Epithelial cell of alveolus of lung (primary cell): ENCODE data around the gene MYBPC2. TPM values are rescaled to one million over a fixed set of nuclear protein-coding genes. Genes with fewer than 3 reads are reported as not detected.

Source experiments
- total RNA-seq: library from RNA; depleted of rRNA; stranded (reverse); fragments of >200 nt; gene quantifications from 2 replicates; pipeline ENCODE4 v1.2.1, GENCODE V29; 2015

Gene MYBPC2
- total RNA-seq = 0.64 TPM in 1 of 2 replicates, not detected in the other

DNA sequence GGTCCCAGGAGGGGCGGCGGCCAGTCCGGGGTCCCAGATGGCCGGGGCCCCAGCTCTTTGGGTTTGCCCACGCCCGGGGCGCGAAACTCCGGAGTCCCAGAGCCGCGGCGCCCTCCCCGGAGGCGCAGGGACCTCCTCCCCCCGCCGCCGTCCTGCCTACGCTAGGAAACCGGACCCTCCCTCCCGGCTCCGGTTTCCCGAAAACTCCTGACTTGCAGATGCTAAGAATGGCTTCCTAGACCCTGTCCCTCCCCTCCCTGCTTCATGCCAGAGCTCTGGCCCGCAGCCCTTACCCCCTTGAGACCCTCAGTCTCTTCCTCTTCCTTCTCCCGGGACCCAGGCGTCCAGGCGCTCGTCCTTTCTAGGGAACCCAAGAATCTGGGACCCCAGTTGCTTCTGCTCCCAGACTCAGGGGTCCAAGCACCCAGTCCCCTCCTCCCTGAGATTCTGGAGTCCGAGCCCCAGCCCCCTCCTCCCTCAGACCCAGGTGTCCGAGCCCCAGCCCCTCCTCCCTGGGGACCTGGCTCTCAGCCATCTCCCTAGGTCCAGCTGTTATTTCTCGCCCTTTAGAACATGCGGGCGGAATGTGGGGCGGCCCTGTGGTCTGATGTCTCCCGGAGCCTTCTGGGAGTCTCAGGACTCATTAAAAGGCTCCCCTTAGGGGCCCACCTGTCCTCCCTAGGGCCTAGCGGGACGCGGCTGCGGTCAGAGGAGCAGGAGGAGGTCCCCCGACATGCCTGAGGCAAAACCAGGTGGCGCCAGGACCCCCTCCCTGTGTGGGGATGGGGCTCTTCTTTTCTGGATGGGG, at the start of gene MYBPC2:
Gene MYBPC2 (plus strand): TSS at position 672 of the 808 bp plus-strand sequence. CDS start 62 bp downstream, at position 734.

DNA sequence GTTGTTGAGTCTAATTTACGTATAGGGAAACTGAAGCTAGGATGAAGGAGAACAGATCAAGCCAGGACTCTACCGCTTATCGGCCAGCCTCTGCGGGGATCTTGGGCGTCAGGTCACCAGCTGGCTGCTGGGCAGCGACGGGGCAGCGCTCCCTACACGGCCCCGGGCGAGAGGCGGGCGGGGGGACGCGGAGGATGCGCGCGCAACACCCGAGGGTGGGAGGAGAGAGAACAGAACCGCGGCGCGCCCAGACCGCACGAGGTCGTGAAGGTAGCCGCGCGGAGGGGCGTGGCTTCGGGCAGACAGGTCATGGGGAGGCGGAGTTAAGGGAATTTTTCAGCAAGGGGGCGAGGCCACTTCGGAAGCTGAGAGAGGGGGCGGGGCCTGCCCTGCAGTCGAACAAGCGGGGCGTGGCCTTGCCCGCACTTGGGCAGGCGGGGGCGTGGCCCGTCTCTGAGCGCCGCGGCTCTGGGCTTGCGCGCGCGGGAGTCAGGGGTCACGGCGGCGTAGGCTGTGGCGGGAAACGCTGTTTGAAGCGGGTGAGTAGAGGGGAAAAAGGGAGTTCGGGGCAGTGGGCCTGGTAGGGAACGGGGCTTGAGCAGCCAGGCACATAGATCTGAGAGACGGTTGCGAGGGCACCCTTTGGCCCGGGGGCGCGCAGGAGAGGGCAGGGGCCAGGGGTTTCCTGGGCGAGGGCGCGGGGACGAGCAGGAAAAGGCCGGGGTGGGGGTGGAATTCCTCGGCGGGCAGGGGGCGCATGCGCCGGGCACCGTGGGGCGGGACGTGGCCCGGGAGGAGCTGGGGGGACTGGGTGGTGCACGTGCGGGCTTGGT, 48.6 kb upstream of the MYBPC2 start, which contains the start of gene POLD1:
Gene POLD1 (plus strand): TSS at position 496 of the 833 bp plus-strand sequence. CDS start 14,505 bp downstream, outside the sequence.

GRCh38 chr19:50418176-50419021, 14.3 kb upstream of the MYBPC2 start, which contains the start of gene SPIB:
Gene SPIB (plus strand): TSS chr19:50418938. CDS start chr19:50418963, 25 bp downstream.

GRCh38 chr19:50476224-50476906, 43.7 kb downstream of the MYBPC2 start, which contains the start of the genes EMC10 and GARIN5A:
Gene EMC10 (plus strand): TSS chr19:50476507. CDS start chr19:50476545, 38 bp downstream.
Gene GARIN5A (minus strand): TSS chr19:50476848. CDS start chr19:50476388, 460 bp downstream.

GRCh38 chr19:50511069-50511822, 78.6 kb downstream of the MYBPC2 start, which contains the start of gene JOSD2:
Gene JOSD2 (minus strand): TSS chr19:50511191. CDS start chr19:50510431, 760 bp downstream.

DNA sequence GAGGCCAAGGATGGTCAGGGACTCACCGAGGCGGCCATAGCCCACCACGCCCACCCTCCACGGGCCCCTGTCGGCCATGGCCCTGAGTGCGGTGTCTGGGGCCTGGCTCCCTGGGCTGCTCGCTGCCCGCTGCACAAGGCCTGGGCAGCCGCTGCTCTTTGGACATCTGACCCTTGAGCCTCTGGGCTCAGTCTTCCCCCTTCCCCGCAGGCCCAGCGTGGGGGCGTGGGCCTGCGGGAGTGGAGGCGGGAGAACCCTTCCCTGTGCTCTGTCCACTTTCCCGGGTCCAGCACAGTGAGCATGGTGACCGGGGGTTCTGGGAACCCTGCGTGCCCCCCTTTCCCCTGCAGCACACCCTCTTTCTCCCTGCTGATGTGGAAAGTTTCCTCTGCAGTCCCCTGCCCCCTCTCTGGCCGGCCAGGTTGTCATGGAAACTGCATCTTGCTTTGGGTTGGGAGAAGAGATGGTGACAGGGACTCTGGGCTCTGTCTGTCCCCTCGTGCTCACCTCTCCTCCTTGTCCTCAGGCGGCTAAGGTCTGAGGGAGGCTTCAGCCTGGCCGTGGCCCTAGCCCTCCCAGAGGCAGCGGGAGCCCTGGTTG, 81.2 kb downstream of the MYBPC2 start, which contains the start of gene ASPDH:
Gene ASPDH (minus strand): TSS at position 168 of the 600 bp plus-strand sequence. CDS start 90 bp downstream, at position 78.

Other genes starting within 250 kb of the MYBPC2 start
- gene MYH14, start 229.3 kb upstream of the MYBPC2 start, total RNA-seq = 0.65 TPM in 1 of 2 replicates, not detected in the other
- 0.08 and 0.26 TPM in 2 replicates for gene KCNC3, start 103.5 kb upstream of the MYBPC2 start, total RNA-seq
- gene NAPSA, start 67.3 kb upstream of the MYBPC2 start, total RNA-seq = 2.8 TPM in 1 of 2 replicates, not detected in the other
- 61.9 and 74.3 TPM in 2 replicates for gene NR1H2, start 56.4 kb upstream of the MYBPC2 start, total RNA-seq
- gene POLD1, start 48.5 kb upstream of the MYBPC2 start, total RNA-seq = 25.5 and 33.4 TPM in 2 replicates
- gene SPIB, start 14.0 kb upstream of the MYBPC2 start, total RNA-seq = not detected in 2 replicates
- gene EMC10, start 43.6 kb downstream of the MYBPC2 start, total RNA-seq = 53.7 and 124 TPM in 2 replicates
- 0.24 and 0.52 TPM in 2 replicates for gene GARIN5A, start 44.0 kb downstream of the MYBPC2 start, total RNA-seq
- gene JOSD2, start 78.3 kb downstream of the MYBPC2 start, total RNA-seq = 57.5 and 61.9 TPM in 2 replicates
- not detected in 2 replicates for gene ASPDH, start 81.0 kb downstream of the MYBPC2 start, total RNA-seq
- 0.39 and 1.6 TPM in 2 replicates for gene LRRC4B, start 135.5 kb downstream of the MYBPC2 start, total RNA-seq
- 0.88 TPM in 1 of 2 replicates, not detected in the other for gene SYT3, start 207.0 kb downstream of the MYBPC2 start, total RNA-seq
- gene C19orf81, start 216.6 kb downstream of the MYBPC2 start, total RNA-seq = not detected in 2 replicates